ENCODE results near the gene CHURC1. TPM values are rescaled to one million over a fixed set of nuclear protein-coding genes. Genes with fewer than 3 reads are reported as not detected.

Gene CHURC1
- total RNA-seq, 2 donors from 2014 or later = 56.7 to 63.2 TPM

DNA sequence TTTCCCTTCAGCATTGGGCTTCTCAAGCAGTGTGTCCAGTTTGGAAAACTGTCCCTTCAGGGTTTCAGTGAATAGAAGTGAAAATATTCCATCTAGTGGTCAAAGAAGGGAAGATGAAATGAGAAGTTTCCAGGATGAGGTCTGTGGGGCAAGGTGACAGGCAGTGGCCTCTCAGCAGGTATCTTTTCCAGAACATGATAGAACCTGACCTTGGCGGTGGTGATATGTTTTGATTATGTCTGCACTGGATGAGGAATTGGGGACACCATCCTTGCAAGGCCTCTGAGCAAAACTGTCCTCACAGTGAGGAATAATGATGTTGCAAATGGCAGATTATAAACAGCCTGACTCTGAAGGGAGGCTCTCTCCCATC lies 23.6 kb downstream of the CHURC1 start:
- Mint-ChIP-seq H3K36me3 (ENCODE audit: low read depth) (peaks cover 32% of the 10 kb centered on the region), H3K27ac (peak overlapping the region; percentile 65), H3K4me3 (no peak overlapping the region), H3K4me1 (peaks cover 54% of the 10 kb centered on the region), H3K27me3 (ENCODE audit: insufficient read depth) (peaks cover 2% of the 10 kb centered on the region), H3K9me3 (no peaks in the 10 kb centered on the region)
- Histone ChIP-seq H3K9me3 (ENCODE audit: control insufficient read depth, low read length) (no peaks in the 10 kb centered on the region), H3K4me1 (ENCODE audit: control insufficient read depth, insufficient read depth, low read length) (peaks cover 10% of the 10 kb centered on the region), H3K4me3 (ENCODE audit: low read length) (no peak overlapping the region), H3K27ac (ENCODE audit: low read depth, low read length) (no peak overlapping the region), H3K27me3 (ENCODE audit: control insufficient read depth, insufficient read depth, low read length, poor library complexity, severe bottlenecking) (no peaks in the 10 kb centered on the region), H3K9ac (ENCODE audit: extremely low read depth, low read length, poor library complexity, severe bottlenecking) (no peak overlapping the region), H3K36me3 (ENCODE audit: control insufficient read depth, insufficient read depth, low read length) (peaks cover 11% of the 10 kb centered on the region)
- DNase-seq = peak; percentile 31
- 83 to 88% methylated on average over 1 of the region's 1 CpG for WGBS, 2 experiments (ENCODE audit: insufficient coverage in 1 of 2, insufficient read length in 1 of 2)
- TF ChIP-seq, protein P1, sequence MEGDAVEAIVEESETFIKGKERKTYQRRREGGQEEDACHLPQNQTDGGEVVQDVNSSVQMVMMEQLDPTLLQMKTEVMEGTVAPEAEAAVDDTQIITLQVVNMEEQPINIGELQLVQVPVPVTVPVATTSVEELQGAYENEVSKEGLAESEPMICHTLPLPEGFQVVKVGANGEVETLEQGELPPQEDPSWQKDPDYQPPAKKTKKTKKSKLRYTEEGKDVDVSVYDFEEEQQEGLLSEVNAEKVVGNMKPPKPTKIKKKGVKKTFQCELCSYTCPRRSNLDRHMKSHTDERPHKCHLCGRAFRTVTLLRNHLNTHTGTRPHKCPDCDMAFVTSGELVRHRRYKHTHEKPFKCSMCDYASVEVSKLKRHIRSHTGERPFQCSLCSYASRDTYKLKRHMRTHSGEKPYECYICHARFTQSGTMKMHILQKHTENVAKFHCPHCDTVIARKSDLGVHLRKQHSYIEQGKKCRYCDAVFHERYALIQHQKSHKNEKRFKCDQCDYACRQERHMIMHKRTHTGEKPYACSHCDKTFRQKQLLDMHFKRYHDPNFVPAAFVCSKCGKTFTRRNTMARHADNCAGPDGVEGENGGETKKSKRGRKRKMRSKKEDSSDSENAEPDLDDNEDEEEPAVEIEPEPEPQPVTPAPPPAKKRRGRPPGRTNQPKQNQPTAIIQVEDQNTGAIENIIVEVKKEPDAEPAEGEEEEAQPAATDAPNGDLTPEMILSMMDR (conservative IDR thresholded peaks at IDR 0.05) = peak; percentile 57

DNA sequence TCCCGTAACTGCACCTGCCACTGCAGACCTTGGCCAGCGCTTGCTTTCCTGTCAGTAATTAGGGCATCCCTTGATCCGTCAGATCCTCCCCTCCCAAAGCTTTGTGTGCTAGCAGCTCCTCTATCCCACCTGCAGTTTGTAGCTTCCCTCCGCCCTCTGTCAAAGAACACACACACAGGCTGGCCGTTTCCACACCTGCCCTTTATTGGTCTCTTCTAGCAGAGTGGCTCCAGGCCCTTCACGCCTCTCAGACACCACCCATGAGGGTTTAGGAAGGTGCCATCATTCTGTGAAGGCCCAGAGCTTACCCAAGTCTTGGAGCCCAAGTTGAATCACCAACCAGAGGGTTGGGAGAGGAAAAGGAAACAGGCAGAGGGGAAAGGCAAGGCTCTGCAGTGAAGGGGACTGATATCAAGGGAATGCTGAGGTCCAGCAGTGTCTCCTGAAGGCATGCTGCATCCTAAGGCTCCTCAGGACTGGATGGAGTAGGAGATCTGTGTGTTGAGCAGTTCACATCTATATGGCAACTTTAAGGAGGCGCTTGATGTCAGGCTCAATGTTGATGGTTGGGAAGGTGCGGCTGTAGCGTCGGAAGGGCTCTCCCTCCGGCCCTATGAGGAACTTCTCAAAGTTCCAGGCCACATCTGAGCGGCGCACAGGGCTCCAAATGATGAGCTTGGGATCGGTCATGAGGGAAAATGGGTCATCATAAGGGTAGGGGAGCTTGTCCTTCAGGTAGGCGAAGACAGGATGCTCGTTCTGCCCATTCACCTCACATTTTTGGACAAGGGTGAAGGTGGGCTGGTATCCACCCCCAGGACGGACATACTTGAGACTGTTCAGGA lies 24.9 kb downstream of the CHURC1 start:
- 89 to 90% methylated on average over 15 to 17 of the region's 17 CpGs for WGBS, 2 experiments (ENCODE audit: insufficient coverage in 1 of 2, insufficient read length in 1 of 2)
- H3K4me3 ChIP-seq (ENCODE audit: low read length) = no peak overlapping the region
- Mint-ChIP-seq H3K4me1 (peaks cover 61% of the 10 kb centered on the region), H3K36me3 (ENCODE audit: low read depth) (peaks cover 29% of the 10 kb centered on the region), H3K9me3 (no peaks in the 10 kb centered on the region), H3K4me3 (peak overlapping the region; percentile 8), H3K27me3 (ENCODE audit: insufficient read depth) (peaks cover 2% of the 10 kb centered on the region), H3K27ac (peak overlapping the region; percentile 80)
- peak; percentile 49 for DNase-seq
- H3K9me3 ChIP-seq (ENCODE audit: control insufficient read depth, low read length) = no peaks in the 10 kb centered on the region
- H3K4me1 ChIP-seq (ENCODE audit: control insufficient read depth, insufficient read depth, low read length) = peaks cover 14% of the 10 kb centered on the region
- no peak overlapping the region for H3K27ac ChIP-seq (ENCODE audit: low read depth, low read length)
- no peaks in the 10 kb centered on the region for H3K27me3 ChIP-seq (ENCODE audit: control insufficient read depth, insufficient read depth, low read length, poor library complexity, severe bottlenecking)
- H3K9ac ChIP-seq (ENCODE audit: extremely low read depth, low read length, poor library complexity, severe bottlenecking) = no peak overlapping the region
- TF ChIP-seq, protein P1 (conservative IDR thresholded peaks at IDR 0.05) = no peak
- H3K36me3 ChIP-seq (ENCODE audit: control insufficient read depth, insufficient read depth, low read length) = no peaks in the 10 kb centered on the region

DNA sequence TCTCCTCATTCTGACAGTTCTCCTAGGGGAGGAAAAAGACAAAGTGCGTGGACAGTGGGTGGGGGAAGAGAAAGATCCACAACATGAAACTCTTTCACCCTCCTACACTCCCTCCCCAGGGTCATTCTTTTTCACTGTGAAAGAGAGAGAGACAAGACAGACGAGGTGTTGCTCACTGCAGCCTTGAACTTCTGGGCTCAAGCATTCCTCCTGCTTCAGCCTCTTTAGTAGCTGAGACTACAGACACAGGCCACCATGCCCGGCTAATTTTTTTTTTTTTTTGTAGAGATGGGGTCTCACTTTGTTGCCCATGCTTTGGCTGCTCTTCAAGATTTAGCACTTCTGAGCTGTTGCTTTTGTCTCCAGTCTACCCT lies 25.5 kb downstream of the CHURC1 start:
- Mint-ChIP-seq H3K27me3 (ENCODE audit: insufficient read depth) (peaks cover 2% of the 10 kb centered on the region), H3K4me1 (peaks cover 61% of the 10 kb centered on the region), H3K27ac (no peak overlapping the region), H3K4me3 (no peak overlapping the region), H3K9me3 (no peaks in the 10 kb centered on the region), H3K36me3 (ENCODE audit: low read depth) (peaks cover 28% of the 10 kb centered on the region)
- no peak for DNase-seq
- TF ChIP-seq, protein P1 (conservative IDR thresholded peaks at IDR 0.05) = no peak
- Histone ChIP-seq H3K27ac (ENCODE audit: low read depth, low read length) (no peak overlapping the region), H3K27me3 (ENCODE audit: control insufficient read depth, insufficient read depth, low read length, poor library complexity, severe bottlenecking) (no peaks in the 10 kb centered on the region), H3K36me3 (ENCODE audit: control insufficient read depth, insufficient read depth, low read length) (no peaks in the 10 kb centered on the region), H3K4me3 (ENCODE audit: low read length) (no peak overlapping the region), H3K9me3 (ENCODE audit: control insufficient read depth, low read length) (no peaks in the 10 kb centered on the region), H3K9ac (ENCODE audit: extremely low read depth, low read length, poor library complexity, severe bottlenecking) (no peak overlapping the region), H3K4me1 (ENCODE audit: control insufficient read depth, insufficient read depth, low read length) (peaks cover 14% of the 10 kb centered on the region)
- WGBS, 2 experiments (ENCODE audit: insufficient coverage in 1 of 2, insufficient read length in 1 of 2) = 93% methylated on average over 2 of the region's 3 CpGs; no CpG with 5 or more reads in 1 of the 2 experiments
